Endothelial cell of umbilical vein (primary cell): ENCODE results near the gene HDAC4. TPM values are rescaled to one million over a fixed set of nuclear protein-coding genes. Genes with fewer than 3 reads are reported as not detected.

Experiments
- BruUV-seq: library from RNA; stranded (reverse); fragments of 400-500 nt; replicated peaks from 2 replicates; lab custom pipeline; 2021; lab: Mats Ljungman, UMichigan
- CTCF ChIA-PET: fragments of 300-600, 350-600 bp; sonication (Branson Sonifier 250); formaldehyde crosslinking; loops from one replicate; lab custom pipeline; 2021; ENCODE audit warnings: antibody characterized with exemption, inconsistent platforms; lab: Charles Lee
- POLR2A ChIA-PET: fragments of 300-600, 350-600 bp; sonication (Branson Sonifier 250); formaldehyde crosslinking; loops from one replicate; lab custom pipeline; 2021; ENCODE audit warnings: antibody characterized with exemption, inconsistent platforms; lab: Charles Lee
- DNase-seq: peaks from one replicate; pipeline ENCODE4 v3.0.0-alpha.2; 2011; ENCODE audit warnings: low read depth, low spot score
- FAIRE-seq: peaks from 2 replicates; lab custom pipeline; 2011; peaks lifted over from hg19 to GRCh38; lab: Jason Lieb, UNC
- H2AFZ ChIP-seq: 2 replicates; pipeline ENCODE4 v1.6.0; 2012; ENCODE audit warnings: low read depth, low read length, control low read depth, inconsistent platforms
- H3K27ac ChIP-seq: 2 replicates; pipeline ENCODE4 v1.5.1; 2011; ENCODE audit warnings: low read depth, mild to moderate bottlenecking, control low read depth, low read length, moderate library complexity; ENCODE audit not compliant: insufficient read depth
- H3K27me3 ChIP-seq, 2 experiments: 2 replicates each; pipeline versions ENCODE4 v1.6.0 to v1.6.1; 2011; ENCODE audit warnings: low read length in 2 of 2, mixed read lengths in 1 of 2; ENCODE audit not compliant: control insufficient read depth in 2 of 2, insufficient read depth in 2 of 2
- H3K36me3 ChIP-seq, 2 experiments: 2 replicates in 1 of 2; 3 replicates in 1 of 2; pipeline ENCODE4 v1.5.1; 2011; ENCODE audit warnings: low read length in 2 of 2, mild to moderate bottlenecking in 1 of 2, moderate library complexity in 1 of 2; ENCODE audit not compliant: control insufficient read depth in 2 of 2, insufficient read depth in 2 of 2; ENCODE audit errors: extremely low read depth in 1 of 2
- H3K4me1 ChIP-seq: 3 replicates; pipeline ENCODE4 v1.5.1; 2011; ENCODE audit warnings: mild to moderate bottlenecking, low read length; ENCODE audit not compliant: control insufficient read depth, insufficient read depth; ENCODE audit errors: extremely low read depth
- H3K4me2 ChIP-seq: 2 replicates; pipeline ENCODE4 v1.6.1; 2011; ENCODE audit warnings: low read length, control low read depth, mixed read lengths; ENCODE audit not compliant: insufficient read depth
- H3K4me3 ChIP-seq, 3 experiments: fragments of 200-600 bp in 1 of 3; sonication (generic), shearing (Covaris generic) in 1 of 3; replicated peaks in 1 of 3; 2 replicates each; pipeline ENCODE4 v1.5.1; 2011 to 2016; ENCODE audit warnings: control low read depth in 3 of 3, low read length in 3 of 3, mild to moderate bottlenecking in 2 of 3, inconsistent platforms in 1 of 3, low read depth in 1 of 3, moderate library complexity in 1 of 3; ENCODE audit not compliant: insufficient read depth in 1 of 3
- H3K79me2 ChIP-seq: 2 replicates; pipeline ENCODE4 v1.6.0; 2012; ENCODE audit warnings: low read length, inconsistent platforms; ENCODE audit not compliant: control insufficient read depth, insufficient read depth
- H3K9ac ChIP-seq: replicated peaks from 2 replicates; pipeline ENCODE3; 2011; ENCODE audit warnings: low read length, control low read depth; ENCODE audit not compliant: insufficient read depth; ENCODE audit errors: extremely low read depth
- H3K9me1 ChIP-seq: replicated peaks from 3 replicates; pipeline ENCODE4 v1.6.0; 2011; ENCODE audit warnings: mild to moderate bottlenecking, low read length; ENCODE audit not compliant: control insufficient read depth, insufficient read depth; ENCODE audit errors: extremely low read depth
- H3K9me3 ChIP-seq: replicated peaks from 2 replicates; pipeline ENCODE4 v1.5.1; 2012; ENCODE audit warnings: low read length, inconsistent platforms; ENCODE audit not compliant: control insufficient read depth, insufficient read depth
- H4K20me1 ChIP-seq: replicated peaks from 2 replicates; pipeline ENCODE3; 2011; ENCODE audit warnings: mild to moderate bottlenecking, low read length; ENCODE audit not compliant: control insufficient read depth, insufficient read depth; ENCODE audit errors: extremely low read depth
- CTCF ChIP-seq, 2 donors: IDR thresholded peaks; 1 replicate in 1 of 2; 2 replicates in 1 of 2; pipeline ENCODE4 v1.5.1; 2011; ENCODE audit warnings: low read length in 2 of 2, mild to moderate bottlenecking in 2 of 2, moderate library complexity in 2 of 2, control low read depth in 1 of 2, inconsistent platforms in 1 of 2, low read depth in 1 of 2; ENCODE audit not compliant: insufficient read depth in 1 of 2; ENCODE audit errors: extremely low read depth in 1 of 2
- EZH2 ChIP-seq: IDR thresholded peaks from 2 replicates; pipeline ENCODE4 v1.6.1; 2012; ENCODE audit warnings: borderline replicate concordance, low read depth, mild to moderate bottlenecking, moderate library complexity, low read length, inconsistent platforms; ENCODE audit not compliant: severe bottlenecking
- FOS ChIP-seq: IDR thresholded peaks from 2 replicates; pipeline ENCODE4 v1.6.1; 2011; ENCODE audit warnings: mild to moderate bottlenecking, low read length, moderate library complexity, borderline replicate concordance; ENCODE audit not compliant: insufficient read depth
- GATA2 ChIP-seq: IDR thresholded peaks from 2 replicates; pipeline ENCODE4 v1.7.0; 2011; ENCODE audit warnings: low read depth, mild to moderate bottlenecking, moderate library complexity, mixed read lengths, low read length; ENCODE audit not compliant: insufficient read length, insufficient read depth
- JUN ChIP-seq: IDR thresholded peaks from 2 replicates; pipeline ENCODE4 v1.6.1; 2011; ENCODE audit warnings: borderline replicate concordance, low read depth; ENCODE audit not compliant: insufficient read length, insufficient read depth
- MAX ChIP-seq: IDR thresholded peaks from 2 replicates; pipeline ENCODE4 v1.6.1; 2011; ENCODE audit not compliant: insufficient read depth, insufficient read length
- MYC ChIP-seq: IDR thresholded peaks from one replicate; pipeline ENCODE4 v1.6.1; 2011; ENCODE audit warnings: mild to moderate bottlenecking, low read depth, low read length
- POLR2A ChIP-seq: IDR thresholded peaks from 2 replicates; pipeline ENCODE4 v1.6.1; 2012; ENCODE audit warnings: low read depth, mild to moderate bottlenecking, control low read depth, low read length
- POLR2AphosphoS5 ChIP-seq: IDR thresholded peaks from 2 replicates; pipeline ENCODE4 v1.6.1; 2012; ENCODE audit warnings: low read depth, mild to moderate bottlenecking, control low read depth, low read length, moderate library complexity; ENCODE audit not compliant: insufficient read depth
- dilution Hi-C: fragments of 300-500 bp; cut with MboI; formaldehyde crosslinking; loops from one replicate; pipeline ENCODE4 v1.15.0; 2019; ENCODE audit warnings: low sequenced_read_pairs; ENCODE audit not compliant: extremely low pct_ligation_motif_present
- intact Hi-C: fragments of 100-400 bp; cut with micrococcal nuclease; formaldehyde crosslinking; loops from one replicate; pipeline ENCODE4 v1.10.0; 2022
- polyA plus RNA-seq, 4 experiments: library from polyadenylated mRNA; depleted of rRNA in 3 of 4; stranded (reverse) in 3 of 4; unstranded in 1 of 4; fragments of >200 nt; gene quantifications; 2 replicates each; pipeline versions ENCODE4 v1.2.1 to v1.2.3, GENCODE V29; 2011 to 2012; ENCODE audit warnings: missing spikeins in 1 of 4
- total RNA-seq: library from RNA; stranded (reverse); gene quantifications from 2 replicates; pipeline ENCODE4 v1.2.3, GENCODE V29; 2021

The HDAC4 gene
- total and polyA plus RNA-seq, 2 donors (not counting 3 experiments of a cell fraction or from before 2014, with no cell fraction given), result 13.4 to 33.0 TPM

DNA sequence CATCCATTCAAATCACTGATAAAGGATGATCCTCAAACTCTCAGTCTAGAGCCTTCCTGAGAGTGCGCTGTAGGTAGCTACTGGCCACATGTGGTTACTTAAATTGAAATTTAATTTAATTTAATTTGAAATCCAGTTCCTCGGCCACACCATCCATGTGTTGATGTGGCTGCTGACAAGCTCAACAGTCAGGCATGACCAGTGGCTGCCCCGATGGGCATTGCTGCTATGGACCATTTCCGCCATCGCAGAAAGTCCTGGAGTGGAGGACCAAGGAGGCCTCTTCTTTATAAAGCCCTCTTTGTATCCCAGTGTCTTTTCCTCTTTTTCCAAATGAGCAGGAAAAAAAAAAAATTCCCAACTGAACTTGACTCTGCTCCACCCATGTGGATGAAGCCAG, 100.6 kb downstream of the HDAC4 start:
- no TSS peak for BruUV-seq
- H4K20me1 ChIP-seq, result no peaks in the 10 kb centered on the region
- FAIRE-seq (no peak), DNase-seq (no peak)
- H3K4me1 ChIP-seq, result no peaks in the 10 kb centered on the region
- H3K9ac ChIP-seq, result no peak overlapping the region
- no peaks in the 10 kb centered on the region for H3K27me3 ChIP-seq
- H3K79me2 ChIP-seq, result no peaks in the 10 kb centered on the region
- H3K36me3 ChIP-seq, result no peaks in the 10 kb centered on the region
- dilution Hi-C loops (no loop called here), intact Hi-C loops (no loop called here)
- POLR2A ChIA-PET, result interaction anchor here (0.8 kb wide), 1 partner anchor 32 kb away, joined by 6 read pairs; no protein-coding TSS in a partner anchor
- no peaks in the 10 kb centered on the region for H3K9me1 ChIP-seq
- H3K4me2 ChIP-seq, result no peak overlapping the region
- no peak overlapping the region for H3K4me3 ChIP-seq
- no peak overlapping the region for H2AFZ ChIP-seq
- no peak overlapping the region for H3K27ac ChIP-seq
- CTCF ChIA-PET, result interaction anchor here (1.1 kb wide), 1 partner anchor 10 kb away, joined by 3 read pairs; no protein-coding TSS in a partner anchor
- H3K9me3 ChIP-seq, result no peaks in the 10 kb centered on the region
- TF ChIP-seq MAX, result no peak
- TF ChIP-seq GATA2, result no peak
- no peak for TF ChIP-seq EZH2
- no peak for TF ChIP-seq JUN
- no peak for TF ChIP-seq CTCF (IDR thresholded peaks at IDR 0.05; ENCODE audit: extremely low read depth in 1 of 2, insufficient read depth in 1 of 2, low read depth in 1 of 2, low read length in 2 of 2)
- TF ChIP-seq POLR2A, result no peak
- TF ChIP-seq POLR2AphosphoS5, result no peak
- TF ChIP-seq MYC, result no peak
- TF ChIP-seq FOS, result no peak
